Heart left ventricle (tissue), 13 donors: Measurements from ENCODE around the gene FBXO36.

ENCODE experiments used
- POLR2A ChIP-seq, 2 donors: fragments of 450-650 bp; IDR thresholded peaks; one replicate each; pipeline ENCODE4 v1.6.1; 2017; ENCODE audit warnings: antibody characterized with exemption in 2 of 2, mild to moderate bottlenecking in 2 of 2, moderate library complexity in 2 of 2
- TF ChIP-seq, protein P1 (sequence below), 12 donors: fragments of 200-600 bp; sonication (generic) in 4 of 12; IDR thresholded peaks; one replicate each; pipeline versions ENCODE4 v1.5.0 to v1.8.0; 2018 to 2022; ENCODE audit warnings: antibody characterized with exemption in 12 of 12, mild to moderate bottlenecking in 5 of 12
- donor health status: ischemic (EF 13 %, LVEDD 7.1; RV severe dilation, severe dysfunction).
- donor health status: DM: no; HTN: yes; CAD: no.
- donor health status: DM: no; HTN: no; CAD: no.
- donor health status: ischemic (EF 25% LVEDD 6.9; RV normal size, moderate dysfunction).
- donor health status: ischemic (EF 25% LVEDD 5.7; RV mildly dilated, moderate dysfunction).
- donor health status: ischemic (EF 35%, LVEDD 5.7; RV mildly dilated, moderate dysfunction).
- donor health status: nonischemic (EF 11% LVEDD 7.7; RV severe dilation, severe dysfunction).
- donor health status: DM: yes; HTN: yes; CAD: no.
- donor health status: PGD.
- donor health status: ischemic (EF 29% LVEDD 5.4; RV normal size, mild dysfunction).
- donor health status: nonischemic (EF 23%, LVEDD 6.1; RV moderate dilation, normal function).

DNA sequence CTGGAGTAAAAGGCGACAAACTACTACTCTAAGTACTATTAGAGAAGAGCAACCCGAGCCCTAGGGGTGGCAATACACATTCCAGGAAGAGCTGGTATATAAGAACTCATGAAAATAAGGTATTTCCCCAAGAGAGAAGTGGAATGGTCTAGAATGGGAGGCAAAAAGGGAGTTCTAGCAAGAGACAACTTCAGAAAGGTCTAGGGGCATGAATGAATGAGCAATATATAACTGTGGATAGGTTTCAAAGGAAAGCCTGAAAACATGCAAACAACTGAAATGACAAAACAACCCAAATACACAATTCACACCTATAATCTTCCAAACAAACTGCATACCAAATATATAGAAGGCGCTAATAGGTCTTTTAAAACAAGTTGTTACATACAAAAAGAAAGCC is 22.7 kb upstream of the FBXO36 start:
- TF ChIP-seq, protein P1, sequence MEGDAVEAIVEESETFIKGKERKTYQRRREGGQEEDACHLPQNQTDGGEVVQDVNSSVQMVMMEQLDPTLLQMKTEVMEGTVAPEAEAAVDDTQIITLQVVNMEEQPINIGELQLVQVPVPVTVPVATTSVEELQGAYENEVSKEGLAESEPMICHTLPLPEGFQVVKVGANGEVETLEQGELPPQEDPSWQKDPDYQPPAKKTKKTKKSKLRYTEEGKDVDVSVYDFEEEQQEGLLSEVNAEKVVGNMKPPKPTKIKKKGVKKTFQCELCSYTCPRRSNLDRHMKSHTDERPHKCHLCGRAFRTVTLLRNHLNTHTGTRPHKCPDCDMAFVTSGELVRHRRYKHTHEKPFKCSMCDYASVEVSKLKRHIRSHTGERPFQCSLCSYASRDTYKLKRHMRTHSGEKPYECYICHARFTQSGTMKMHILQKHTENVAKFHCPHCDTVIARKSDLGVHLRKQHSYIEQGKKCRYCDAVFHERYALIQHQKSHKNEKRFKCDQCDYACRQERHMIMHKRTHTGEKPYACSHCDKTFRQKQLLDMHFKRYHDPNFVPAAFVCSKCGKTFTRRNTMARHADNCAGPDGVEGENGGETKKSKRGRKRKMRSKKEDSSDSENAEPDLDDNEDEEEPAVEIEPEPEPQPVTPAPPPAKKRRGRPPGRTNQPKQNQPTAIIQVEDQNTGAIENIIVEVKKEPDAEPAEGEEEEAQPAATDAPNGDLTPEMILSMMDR (IDR thresholded peaks at IDR 0.05): no peak
- TF ChIP-seq POLR2A (IDR thresholded peaks at IDR 0.05): no peak
